HG03196 (cell line): ENCODE measurements around the gene FAM156A.
"Not testable (repeated sequence)": the region's sequence is repeated elsewhere in the genome, so short reads cannot be mapped to it uniquely, and the experiment has no call there.

Experiments used
- ATAC-seq: cut with Tn5 transposase; IDR thresholded peaks from one replicate; pipeline ENCODE4 v1.9.1; 2021; ENCODE audit not compliant: unreplicated experiment

The FAM156A gene

GRCh38 chrX:52906072-52906471 lies 52.2 kb downstream of the FAM156A start:
- not testable (repeated sequence) for ATAC-seq

- not testable (repeated sequence) for ATAC-seq
These were observed 52.8 kb downstream of the FAM156A start for GRCh38 chrX:52905531-52905930.
